ENCODE measurements around the gene CD200R1. TPM values are rescaled to one million over a fixed set of nuclear protein-coding genes. Genes with fewer than 3 reads are reported as not detected.

The CD200R1 gene
- total RNA-seq (2022; extraction: Qiagen RNA extraction; ENCODE audit: low read depth): 0.08 to 0.10 TPM (median 0.08 TPM) in 4 of 5 replicates, not detected in the other

GRCh38 chr3:112974894-112975293 lies at the start of gene CD200R1:
TSS of gene CD200R1 (minus strand) at chr3:112975103. CDS start at chr3:112974857, 246 bp downstream.

GRCh38 chr3:112990672-112991602 lies 16.0 kb upstream of the CD200R1 start, which contains the start of gene GTPBP8:
TSS of gene GTPBP8 (plus strand) at chr3:112990984. CDS start at chr3:112991000, 16 bp downstream.

Other genes with a start within 250 kb of the CD200R1 start
- not detected in 5 replicates for gene CD200R1L, start 128.2 kb downstream of the CD200R1 start, total RNA-seq (2022; extraction: Qiagen RNA extraction; ENCODE audit: low read depth)
- gene GTPBP8, start 15.9 kb upstream of the CD200R1 start, total RNA-seq (2022; extraction: Qiagen RNA extraction; ENCODE audit: low read depth): 10.0 to 17.0 TPM (median 16.1 TPM) in 5 replicates
- gene BOC, start 236.5 kb upstream of the CD200R1 start, total RNA-seq (2022; extraction: Qiagen RNA extraction; ENCODE audit: low read depth): 5.2 to 8.2 TPM (median 7.3 TPM) in 5 replicates